Measurements from ENCODE around the gene MAPK8IP3.
"Not testable (repeated sequence)": the region's sequence is repeated elsewhere in the genome, so short reads cannot be mapped to it uniquely, and the experiment has no call there.

Gene MAPK8IP3

DNA sequence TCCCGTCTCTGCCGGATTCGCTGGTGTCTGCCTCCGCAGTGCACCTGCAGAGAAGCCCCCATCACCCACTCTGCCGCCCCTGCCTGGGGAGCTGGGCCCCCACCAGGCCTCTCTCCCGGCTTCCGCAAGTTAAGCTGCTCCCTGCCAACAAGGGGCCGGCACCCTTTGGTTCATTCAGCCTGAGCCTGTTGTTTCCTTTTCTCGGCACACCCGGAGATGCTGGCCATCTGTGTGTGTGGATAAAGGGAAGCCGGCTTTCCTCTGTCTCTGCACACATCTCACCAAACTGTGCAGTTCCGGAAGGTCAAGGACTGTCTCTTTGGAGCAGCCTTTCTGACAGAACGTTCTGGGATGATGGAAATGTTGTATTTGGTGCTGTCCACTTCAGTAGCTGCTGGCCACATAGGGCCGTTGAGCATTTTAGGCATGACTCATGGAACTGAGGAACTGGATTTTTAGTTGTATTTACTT is 6.8 kb downstream of the MAPK8IP3 start:
- DNase-seq (ENCODE audit: low read depth) = no peak

DNA sequence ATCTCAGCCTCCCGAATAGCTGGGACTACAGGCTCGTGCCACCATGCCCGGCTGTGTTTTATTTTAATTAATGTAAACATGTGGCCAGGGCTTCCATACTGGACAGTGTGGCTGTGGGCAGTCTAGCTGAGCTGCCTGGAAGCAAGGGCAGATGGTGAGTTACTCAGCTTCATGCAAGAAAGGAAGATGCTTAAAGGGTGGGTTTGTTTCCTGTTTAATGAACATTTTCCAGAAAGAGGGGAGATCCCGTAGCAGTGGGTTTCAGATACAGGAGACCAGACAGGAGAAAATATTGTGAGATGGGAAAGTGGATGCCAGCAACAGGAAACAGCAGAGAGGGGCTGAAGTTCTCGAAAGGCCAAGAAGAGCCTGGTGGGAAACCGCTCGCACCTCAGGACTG is 7.3 kb downstream of the MAPK8IP3 start:
- DNase-seq (ENCODE audit: low read depth) = no peak

GRCh38 chr16:1713933-1714332 is 7.9 kb downstream of the MAPK8IP3 start:
- no peak for DNase-seq (ENCODE audit: low read depth)

GRCh38 chr16:1715220-1715619 is 9.2 kb downstream of the MAPK8IP3 start:
- no peak for DNase-seq (ENCODE audit: low read depth)

DNA sequence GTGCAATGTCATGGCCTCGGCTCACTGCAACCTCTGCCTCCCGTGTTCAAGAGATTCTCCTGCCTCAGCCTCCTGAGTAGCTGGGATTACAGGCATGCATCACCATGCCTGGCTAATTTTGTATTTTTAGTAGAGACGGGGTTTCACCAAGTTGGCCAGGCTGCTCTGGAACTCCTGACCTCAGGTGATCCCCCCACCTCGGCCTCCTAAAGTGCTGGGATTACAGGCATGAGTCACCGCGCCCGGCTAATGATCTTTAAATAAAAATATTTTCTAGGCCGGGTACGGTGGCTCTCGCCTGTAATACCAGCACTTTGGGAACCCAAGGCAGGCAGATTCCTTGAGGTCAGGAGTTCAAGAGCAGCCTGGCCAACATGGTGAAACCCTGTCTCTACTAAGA is 12.2 kb downstream of the MAPK8IP3 start:
- DNase-seq (ENCODE audit: low read depth) = not testable (repeated sequence)

DNA sequence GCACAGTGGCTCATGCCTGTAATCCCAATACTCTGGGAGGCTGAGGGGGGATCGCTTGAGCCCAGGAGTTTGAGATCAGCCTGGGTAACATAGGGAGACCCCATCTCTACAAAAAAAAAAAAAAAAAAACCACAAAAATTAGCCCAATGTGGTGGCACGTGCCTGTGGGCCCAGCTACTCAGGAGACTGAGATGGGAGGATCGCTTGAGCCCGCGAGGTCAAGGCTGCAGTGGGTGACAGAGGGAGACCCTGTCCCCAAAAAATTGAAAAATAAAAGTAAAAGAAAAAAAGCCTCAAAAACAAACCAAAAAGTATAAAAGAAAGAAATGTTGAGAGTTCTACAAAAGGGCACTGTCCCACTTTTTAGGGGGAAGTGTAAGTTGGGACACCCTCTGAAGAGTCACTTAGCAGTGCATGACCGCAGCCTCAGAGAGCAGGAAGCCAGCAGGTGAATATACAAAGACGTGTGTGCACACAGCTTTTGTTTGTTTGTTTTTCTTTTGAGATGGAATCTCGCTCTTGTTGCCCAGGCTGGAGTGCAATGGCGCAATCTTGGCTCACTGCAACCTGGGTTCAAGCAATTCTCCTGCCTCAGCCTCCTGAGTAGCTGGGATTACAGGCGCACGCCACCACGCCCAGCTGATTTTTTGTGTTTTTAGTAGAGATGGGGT is 13.7 kb downstream of the MAPK8IP3 start:
- DNase-seq (ENCODE audit: low read depth) = not testable (repeated sequence)

GRCh38 chr16:1721372-1721771 is 15.4 kb downstream of the MAPK8IP3 start:
- no peak for DNase-seq (ENCODE audit: low read depth)

DNA sequence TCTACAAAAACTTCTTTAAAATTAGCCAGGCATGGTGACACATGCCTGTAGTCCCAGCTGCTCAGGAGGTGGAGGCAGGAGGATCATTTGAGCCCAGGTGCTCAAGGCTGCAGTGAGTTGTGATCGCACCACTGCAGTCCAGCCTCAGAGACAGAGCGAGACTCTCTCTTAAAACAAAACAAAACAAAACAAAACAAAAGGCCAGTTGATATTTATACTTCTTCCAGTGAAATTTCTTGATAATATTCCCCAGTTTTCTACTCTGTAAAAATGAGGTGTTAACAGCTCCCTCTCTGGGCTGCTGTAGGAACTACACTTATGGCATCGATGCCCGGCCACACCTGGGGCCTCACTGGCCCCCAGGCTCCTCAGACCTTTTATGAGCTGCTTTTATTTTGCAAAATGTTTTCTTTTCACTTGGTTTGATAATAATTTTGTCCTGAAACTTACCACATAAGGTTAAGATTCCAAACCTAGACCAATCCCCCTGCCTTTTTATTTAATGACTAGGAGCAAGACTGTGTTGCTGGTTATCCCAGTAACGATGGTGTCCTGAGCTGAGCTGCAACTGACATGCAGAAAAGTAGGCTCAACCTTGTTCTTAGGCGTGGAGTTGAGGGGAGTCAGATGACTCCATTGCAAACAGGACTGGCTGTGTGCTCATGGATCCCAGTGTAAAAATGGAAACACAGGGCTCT is 17.6 kb downstream of the MAPK8IP3 start:
- DNase-seq (ENCODE audit: low read depth) = no peak

GRCh38 chr16:1724491-1724890 is 18.5 kb downstream of the MAPK8IP3 start:
- DNase-seq (ENCODE audit: low read depth) = no peak

DNA sequence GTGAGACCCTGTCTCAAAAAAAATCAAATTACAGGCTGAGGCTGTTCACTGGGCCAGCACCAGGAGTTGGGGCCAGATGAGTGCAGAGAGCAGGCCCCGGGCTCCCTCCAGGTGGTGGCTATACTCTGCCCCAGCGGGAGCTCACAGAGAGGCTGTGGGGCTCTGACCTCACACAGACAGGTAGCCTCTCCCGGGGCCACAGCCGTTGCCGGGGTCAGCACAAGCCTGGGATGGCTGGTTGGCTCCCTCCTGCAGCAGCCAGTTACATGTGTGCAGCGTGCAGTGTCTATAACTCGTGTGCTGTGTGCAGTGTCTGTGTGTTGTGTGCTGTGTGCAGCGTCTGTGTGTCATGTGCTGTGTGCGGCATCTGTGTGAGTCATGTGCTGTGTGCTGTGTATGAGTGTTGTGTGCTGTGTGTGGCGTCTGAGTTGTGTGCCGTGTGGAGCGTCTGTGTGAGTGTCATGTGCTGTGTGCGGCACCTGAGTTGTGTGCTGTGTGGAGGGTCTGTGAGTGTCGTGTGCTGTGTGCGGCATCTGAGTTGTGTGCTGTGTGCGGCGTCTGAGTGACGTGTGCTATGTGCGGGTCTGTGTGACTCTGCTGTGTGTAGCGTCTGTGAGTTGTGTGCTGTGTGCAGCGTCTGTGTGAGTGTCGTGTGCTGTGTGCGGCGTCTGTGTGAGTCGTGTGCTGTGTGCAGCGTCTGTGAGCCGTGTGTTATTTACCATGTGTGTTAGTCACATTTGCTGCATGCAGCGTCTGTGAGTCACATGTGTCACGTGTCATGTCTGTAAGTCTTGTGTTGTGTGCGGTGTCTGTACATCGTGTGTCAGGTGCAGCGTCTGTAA is 20.9 kb downstream of the MAPK8IP3 start:
- DNase-seq (ENCODE audit: low read depth) = no peak

DNA sequence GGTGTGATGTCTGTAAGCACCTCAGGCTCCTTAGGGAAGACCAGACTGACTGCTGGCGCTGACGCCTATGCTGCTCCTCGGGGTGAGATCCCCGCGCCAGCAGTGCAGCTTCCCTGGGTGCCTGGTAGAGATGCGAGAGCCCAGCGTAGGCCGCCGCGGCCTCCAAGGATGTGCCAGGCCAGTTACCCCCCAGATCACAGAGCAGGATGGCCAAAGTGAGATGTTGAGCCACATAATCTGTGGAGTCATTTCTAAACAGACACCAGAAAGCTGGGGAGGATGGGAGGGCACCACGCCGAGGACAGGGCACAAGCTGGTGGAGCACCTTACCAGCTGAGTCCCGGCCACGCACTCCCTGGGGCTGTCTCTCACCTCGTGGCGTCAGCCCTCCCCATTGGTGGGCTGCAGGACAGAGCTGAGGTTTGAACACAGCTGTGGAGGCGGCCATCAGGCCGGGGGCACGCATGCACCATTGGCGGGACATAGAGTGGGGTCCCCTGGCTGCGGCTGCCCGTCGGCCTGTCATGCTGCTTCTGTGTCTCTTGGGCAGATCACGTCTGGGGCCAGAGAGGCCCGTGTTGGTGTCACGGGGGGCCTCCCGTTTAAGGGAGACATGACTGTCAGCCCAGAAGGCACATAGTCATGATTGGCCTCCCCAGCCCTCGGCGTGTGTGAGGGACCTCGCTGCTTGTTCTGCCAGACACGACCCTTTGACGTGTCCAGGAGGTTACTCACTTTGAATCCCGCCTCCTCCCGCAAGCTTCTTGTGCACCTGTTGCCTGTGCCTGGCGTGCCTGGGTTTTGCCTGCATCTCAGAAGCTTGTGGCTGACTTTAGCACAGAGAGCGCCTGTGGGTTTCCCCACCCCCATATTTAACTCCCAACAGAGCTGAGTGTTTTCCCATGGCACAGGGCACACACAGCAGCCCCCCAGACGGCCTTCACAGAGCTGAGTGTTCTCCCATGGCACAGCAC is 21.9 kb downstream of the MAPK8IP3 start:
- no peak for DNase-seq (ENCODE audit: low read depth)

DNA sequence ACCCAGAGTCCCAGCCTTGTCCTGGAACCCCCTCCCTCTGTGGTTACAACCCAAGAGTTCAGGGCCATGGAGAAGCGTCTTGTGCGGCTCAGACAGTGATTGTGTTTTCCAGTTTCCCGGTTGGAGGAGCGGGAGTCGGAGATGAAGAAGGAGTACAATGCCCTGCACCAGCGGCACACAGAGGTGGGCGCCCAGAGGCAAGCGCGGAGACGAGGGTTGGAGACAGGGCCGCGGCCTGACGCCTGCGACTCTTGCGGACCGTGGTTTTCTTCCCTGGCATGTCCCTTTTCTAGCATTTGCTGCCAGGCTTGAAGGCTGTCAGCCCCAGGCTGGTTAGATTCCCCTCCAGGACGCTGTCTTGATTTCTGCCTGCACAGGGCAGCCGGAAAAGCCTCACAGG is 23.0 kb downstream of the MAPK8IP3 start:
- DNase-seq (ENCODE audit: low read depth) = no peak

DNA sequence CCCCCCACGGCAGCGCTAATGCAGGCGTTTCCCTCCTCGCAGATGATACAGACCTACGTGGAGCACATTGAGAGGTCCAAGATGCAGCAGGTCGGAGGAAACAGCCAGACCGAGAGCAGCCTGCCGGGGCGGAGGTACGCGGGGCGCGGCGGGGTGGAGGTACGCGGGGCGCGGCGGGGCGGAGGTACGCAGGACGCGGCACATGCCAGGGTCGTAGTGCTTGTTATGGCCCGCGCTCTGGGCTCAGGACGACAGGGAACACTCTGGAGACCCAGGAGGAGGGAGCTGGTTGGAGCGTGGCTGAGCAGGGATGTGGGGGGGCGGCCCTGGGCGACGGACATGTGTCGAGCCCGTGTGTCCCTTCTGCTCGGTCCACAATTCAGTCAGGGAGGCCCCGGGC is 23.4 kb downstream of the MAPK8IP3 start:
- no peak for DNase-seq (ENCODE audit: low read depth)

DNA sequence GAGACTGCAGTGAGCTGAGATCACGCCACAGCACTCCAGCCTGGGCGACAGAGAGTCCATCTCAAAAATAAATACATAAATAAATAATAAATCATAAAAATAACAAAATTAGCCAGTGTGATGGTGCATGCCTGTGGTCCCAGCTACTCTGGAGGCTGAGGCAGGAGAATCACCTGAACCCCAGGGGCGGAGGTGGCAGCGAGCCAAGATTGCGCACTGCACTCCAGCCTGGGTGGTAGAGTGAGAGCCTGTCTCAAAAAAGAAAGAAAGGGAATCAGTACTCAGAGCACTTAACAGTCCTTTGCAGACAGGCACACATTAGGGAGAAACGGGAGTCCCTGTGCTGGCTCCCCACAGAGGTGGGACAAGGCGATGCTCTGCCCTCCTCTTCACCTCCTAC is 25.1 kb downstream of the MAPK8IP3 start:
- DNase-seq (ENCODE audit: low read depth) = no peak

- DNase-seq (ENCODE audit: low read depth) = no peak
Observed at GRCh38 chr16:1731603-1732002, 25.6 kb downstream of the MAPK8IP3 start.

- DNase-seq (ENCODE audit: low read depth) = no peak
Observed at GRCh38 chr16:1732071-1732470, 26.1 kb downstream of the MAPK8IP3 start.

DNA sequence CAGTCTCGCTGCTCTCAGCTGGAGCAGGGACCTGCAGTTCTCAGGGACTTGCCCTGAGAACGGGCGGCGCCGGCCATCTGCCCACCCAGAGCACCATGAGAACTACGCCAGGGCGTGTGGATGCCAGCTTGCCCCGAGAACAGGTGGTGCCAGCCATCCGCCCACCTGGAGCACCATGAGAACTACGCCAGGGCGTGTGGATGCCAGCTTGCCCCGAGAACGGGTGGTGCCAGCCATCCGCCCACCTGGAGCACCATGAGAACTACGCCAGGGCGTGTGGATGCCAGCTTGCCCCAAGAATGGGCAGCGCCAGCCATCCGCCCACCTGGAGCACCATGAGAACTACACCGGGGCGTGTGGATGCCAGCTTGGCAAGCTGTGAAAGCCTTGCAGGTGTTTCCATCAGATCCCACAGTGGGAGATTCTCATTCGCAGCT is 26.6 kb downstream of the MAPK8IP3 start:
- DNase-seq (ENCODE audit: low read depth) = not testable (repeated sequence)

DNA sequence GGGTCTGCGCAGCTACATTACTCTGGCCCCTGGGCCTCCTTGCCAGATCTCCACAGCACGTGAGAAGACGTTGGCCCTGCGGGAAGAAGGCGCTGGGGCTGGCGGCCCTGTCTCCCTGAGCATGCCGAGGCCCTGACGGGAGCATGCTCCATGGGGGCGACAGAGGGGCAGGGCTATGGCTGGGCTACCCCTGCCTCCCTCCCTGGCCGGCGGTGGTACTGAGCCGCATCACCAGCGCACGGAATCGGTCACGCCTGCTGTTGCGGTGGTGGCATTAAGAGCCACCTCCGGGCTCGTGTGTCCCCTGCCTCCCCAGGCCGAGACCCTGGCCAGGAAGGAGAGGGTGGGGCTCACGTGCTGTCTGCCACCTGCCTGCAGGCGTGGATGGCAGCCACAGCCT is 28.1 kb downstream of the MAPK8IP3 start:
- no peak for DNase-seq (ENCODE audit: low read depth)

GRCh38 chr16:1734816-1735215 is 28.8 kb downstream of the MAPK8IP3 start:
- no peak for DNase-seq (ENCODE audit: low read depth)

- DNase-seq (ENCODE audit: low read depth) = no peak
Observed at GRCh38 chr16:1740234-1740633, 34.2 kb downstream of the MAPK8IP3 start.

GRCh38 chr16:1740781-1741490 is 34.9 kb downstream of the MAPK8IP3 start:
- no peak for DNase-seq (ENCODE audit: low read depth)
